Stimulated activated CD4-positive, alpha-beta T cell treated with anti-CD3 and anti-CD28 coated beads, Interleukin-4, amount 100 ng/mL, for 24 hours (primary cell): ENCODE data around the gene GFY.
"Not testable (repeated sequence)": the region's sequence is repeated elsewhere in the genome, so short reads cannot be mapped to it uniquely, and the experiment has no call there.

Experiments
- DNase-seq: peaks from one replicate; pipeline ENCODE4 v3.0.0-alpha.2; 2020

Gene GFY

GRCh38 chr19:49447485-49448431 is 22.6 kb downstream of the GFY start:
- DNase-seq = peak; percentile 18

DNA sequence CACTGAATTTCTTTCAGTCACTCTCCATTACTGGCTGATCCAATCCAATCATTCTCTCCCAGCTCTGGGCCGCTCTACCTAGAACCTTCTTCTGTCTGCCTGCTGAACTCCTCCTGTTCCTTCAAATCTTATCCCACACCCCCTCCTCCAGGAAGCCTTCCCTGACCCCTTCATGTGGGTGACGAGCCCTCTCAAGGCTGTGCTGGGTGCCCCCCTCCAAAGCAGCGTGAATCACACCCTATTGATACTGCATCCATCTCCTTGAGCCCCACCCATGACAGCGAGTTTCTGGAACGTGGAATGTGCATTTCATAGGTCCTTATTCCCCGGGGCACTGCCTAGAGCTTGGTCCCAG is 23.2 kb downstream of the GFY start:
- DNase-seq = no peak

- DNase-seq = no peak
These were observed 25.2 kb downstream of the GFY start for GRCh38 chr19:49450405-49450804.

DNA sequence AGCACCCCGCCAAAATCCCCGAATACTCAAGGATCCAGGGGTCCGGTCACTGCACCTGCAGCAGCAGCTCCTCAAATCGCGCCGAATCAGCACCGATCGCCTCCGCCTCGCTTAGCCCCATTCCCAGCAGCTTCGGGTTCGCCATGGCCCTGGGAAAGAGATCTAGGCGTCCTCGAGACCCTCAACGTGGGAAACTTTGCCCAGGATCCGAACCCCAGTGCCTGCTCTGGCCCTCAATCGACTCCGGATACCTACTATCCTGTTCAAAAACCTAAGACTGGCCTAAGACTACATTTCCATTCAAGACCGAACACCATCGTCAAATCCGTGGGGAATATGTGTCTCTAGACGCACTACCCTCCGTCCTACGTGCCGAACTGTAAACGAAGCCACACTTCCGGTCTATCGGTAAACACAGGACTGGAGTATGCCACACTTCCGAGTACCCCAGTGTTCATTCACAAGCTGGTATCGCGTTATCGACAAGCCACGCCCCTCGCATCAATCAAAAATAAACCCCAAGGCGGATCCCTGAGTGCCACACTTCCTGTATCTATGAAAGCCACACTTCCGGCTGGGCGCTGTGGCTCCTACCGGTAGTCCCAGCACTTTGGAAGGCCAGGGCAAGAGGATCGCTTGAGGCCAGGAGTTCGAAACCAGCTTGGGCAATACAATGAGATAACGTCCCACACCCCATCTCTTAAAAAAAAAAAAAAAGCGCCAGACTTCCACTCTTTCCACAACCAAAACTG is 26.4 kb downstream of the GFY start, which contains the start of gene PIH1D1:
Gene PIH1D1, minus strand, starts transcription at position 385 of the 752 bp plus-strand sequence. Its CDS starts 240 bp downstream, at position 145.
- DNase-seq = peak; percentile 97

DNA sequence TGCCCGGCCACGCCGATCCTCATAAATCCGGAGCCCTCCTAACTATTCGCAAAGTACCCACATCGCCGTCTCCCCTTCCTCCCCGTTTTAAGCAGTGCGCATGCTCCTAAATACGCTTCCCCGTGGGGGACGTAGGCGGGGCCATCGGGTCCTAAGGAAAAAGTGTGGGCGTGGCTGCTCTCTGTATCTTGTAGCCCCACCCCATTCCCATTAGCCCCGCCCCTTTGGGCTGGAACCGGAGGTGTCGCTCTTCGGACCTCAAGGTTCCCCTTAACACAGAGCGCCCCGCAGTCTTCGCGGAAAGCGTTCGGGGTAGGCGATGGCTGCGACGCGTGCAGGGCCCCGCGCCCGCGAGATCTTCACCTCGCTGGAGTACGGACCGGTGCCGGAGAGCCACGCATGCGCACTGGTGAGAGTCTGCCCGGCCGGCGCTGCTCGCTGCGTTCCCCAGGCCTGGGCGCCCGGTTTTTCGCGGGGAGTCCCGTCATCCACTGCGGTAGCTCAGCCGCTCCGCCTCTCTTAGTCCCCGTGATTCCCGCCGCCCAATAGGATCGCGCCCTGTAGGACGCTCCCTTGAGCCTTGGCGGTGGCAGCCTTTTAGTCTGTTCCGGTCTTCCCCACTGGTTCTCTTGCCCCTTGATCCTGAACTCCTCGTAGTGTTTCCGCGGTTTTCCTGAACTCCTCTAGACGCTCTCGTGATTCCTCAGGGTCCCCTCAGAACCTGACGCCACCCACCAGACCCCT is 28.0 kb downstream of the GFY start, which contains the start of gene ALDH16A1:
Gene ALDH16A1, plus strand, starts transcription at position 213 of the 744 bp plus-strand sequence. Its CDS starts 107 bp downstream, at position 320.
- DNase-seq = peak; percentile 98

- DNase-seq = no peak
These were observed 28.6 kb downstream of the GFY start for GRCh38 chr19:49453757-49454240.

- DNase-seq = no peak
These were observed 30.6 kb downstream of the GFY start for GRCh38 chr19:49455773-49456172.

GRCh38 chr19:49456326-49456725 is 31.1 kb downstream of the GFY start:
- no peak for DNase-seq

DNA sequence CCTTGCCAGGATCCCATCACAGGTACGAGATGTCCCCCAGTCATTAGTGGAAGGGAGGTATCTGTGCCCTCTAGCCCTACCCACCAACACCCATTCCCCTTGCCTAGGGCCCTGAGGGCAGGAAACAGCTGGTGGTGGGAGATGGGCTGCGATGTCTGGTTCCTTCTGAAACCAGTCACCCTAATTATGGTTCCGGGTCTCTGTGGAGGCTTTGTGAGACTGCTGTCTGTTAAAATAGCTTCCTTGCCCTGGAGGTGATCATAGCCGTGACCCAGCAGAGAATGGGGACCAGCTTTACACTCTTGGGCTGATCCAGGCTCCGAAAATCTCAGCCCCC is 33.3 kb downstream of the GFY start:
- DNase-seq = no peak

- no peak for DNase-seq
These were observed 34.2 kb downstream of the GFY start for GRCh38 chr19:49459388-49459787.

DNA sequence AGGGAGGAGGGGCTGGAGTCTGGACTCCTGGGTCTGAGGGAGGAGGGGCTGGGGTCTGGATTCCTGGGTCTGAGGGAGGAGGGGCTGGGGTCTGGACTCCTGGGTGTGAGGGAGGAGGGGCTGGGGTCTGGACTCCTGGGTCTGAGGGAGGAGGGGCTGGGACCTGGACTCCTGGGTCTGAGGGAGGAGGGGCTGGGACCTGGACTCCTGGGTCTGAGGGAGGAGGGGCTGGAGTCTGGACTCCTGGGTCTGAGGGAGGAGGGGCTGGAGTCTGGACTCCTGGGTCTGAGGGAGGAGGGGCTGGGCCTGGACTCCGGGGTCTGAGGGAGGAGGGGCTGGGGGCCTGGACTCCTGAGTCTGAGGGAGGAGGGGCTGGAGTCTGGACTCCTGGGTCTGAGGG is 35.9 kb downstream of the GFY start:
- DNase-seq = not testable (repeated sequence)

DNA sequence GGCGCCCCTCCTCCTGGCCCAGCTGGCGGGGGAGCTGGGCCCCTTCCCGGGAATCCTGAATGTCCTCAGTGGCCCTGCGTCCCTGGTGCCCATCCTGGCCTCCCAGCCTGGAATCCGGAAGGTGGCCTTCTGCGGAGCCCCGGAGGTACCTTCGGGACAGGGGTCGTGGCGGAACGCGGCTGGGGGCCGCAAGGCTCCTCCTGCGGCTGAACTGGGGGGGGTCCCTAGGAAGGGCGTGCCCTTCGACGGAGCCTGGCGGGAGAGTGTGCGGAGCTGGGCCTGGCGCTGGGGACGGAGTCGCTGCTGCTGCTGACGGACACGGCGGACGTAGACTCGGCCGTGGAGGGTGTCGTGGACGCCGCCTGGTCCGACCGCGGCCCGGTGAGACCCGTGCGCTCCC is 36.5 kb downstream of the GFY start:
- DNase-seq = no peak

GRCh38 chr19:49462492-49462891 is 37.3 kb downstream of the GFY start:
- DNase-seq = no peak

GRCh38 chr19:49463960-49464740 is 39.0 kb downstream of the GFY start:
- no peak for DNase-seq

- no peak for DNase-seq
These were observed 40.2 kb downstream of the GFY start for GRCh38 chr19:49465371-49465770.

DNA sequence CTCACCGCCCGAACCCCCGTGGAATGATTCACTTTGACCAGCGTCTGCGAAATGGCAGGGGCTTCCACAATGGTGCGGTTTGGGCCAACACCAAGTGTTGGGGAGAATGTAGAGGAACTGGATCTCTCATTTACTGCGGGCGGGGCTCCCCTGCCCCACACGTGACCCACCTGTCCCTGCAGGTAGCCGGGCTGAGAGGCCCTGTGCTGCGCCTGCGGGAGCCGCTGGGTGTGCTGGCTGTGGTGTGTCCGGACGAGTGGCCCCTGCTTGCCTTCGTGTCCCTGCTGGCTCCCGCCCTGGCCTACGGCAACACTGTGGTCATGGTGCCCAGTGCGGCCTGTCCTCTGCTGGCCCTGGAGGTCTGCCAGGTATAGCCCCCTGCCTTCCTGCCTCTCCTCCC is 43.0 kb downstream of the GFY start:
- no peak for DNase-seq

DNA sequence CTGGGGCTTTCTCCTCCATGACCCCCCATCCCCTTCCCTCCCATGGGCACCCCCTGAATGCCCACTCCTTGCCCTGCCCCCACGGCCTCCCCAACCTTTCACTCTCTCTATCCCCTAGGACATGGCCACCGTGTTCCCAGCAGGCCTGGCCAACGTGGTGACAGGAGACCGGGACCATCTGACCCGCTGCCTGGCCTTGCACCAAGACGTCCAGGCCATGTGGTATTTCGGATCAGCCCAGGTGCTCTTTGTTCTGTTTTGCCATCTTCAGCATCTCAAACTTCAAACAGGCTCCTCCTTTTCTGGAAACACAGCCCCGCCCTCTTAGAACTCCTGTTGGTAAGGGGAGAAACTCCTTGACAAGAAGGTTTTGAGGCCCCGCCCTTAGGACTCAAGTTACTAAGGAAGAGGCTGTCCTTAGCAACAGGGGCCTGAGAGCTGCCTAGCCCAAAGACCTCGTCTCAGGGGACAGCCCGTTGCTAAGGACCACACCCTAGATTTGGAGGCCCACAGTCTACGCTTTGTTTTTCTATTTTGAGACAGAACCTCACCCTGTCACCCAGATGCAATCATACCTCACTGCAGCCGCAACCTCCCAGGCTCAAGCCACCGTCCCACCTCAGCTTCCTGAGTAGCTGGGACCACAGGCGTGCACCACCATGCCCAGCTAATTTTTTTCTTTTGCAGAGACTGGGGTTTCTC is 43.7 kb downstream of the GFY start:
- peak; percentile 78 for DNase-seq

DNA sequence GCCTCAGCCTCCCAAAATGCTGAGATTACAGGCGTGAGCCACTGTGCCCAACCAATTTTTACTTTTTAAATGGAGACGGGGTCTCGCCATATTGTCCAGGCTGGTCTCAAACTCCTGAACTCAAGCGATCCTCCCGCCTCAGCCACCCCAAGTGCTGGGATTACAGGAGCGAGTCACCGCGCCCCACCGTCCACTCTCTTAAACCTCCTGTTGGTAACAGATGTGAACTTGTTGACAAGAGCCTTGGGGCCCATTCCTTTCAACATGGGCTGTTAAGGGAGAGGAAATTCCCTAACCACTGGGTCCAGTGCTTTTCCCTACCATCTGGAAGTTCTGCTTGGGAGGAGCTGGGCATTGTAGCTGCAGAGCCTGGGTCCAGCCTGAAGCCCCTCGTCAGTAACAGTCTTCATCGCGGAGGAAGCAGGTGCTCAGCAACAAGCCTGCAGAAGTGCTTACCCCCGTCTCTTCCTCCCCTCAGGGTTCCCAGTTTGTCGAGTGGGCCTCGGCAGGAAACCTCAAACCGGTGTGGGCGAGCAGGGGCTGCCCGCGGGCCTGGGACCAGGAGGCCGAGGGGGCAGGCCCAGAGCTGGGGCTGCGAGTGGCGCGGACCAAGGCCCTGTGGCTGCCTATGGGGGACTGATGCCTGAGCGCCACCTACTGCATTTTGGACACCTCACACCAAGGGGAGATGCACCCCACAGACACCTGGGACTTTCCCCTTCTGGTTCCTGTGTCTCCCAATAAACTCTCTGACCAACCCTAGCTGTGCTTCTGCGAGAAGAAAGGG is 44.8 kb downstream of the GFY start:
- DNase-seq = peak; percentile 73

DNA sequence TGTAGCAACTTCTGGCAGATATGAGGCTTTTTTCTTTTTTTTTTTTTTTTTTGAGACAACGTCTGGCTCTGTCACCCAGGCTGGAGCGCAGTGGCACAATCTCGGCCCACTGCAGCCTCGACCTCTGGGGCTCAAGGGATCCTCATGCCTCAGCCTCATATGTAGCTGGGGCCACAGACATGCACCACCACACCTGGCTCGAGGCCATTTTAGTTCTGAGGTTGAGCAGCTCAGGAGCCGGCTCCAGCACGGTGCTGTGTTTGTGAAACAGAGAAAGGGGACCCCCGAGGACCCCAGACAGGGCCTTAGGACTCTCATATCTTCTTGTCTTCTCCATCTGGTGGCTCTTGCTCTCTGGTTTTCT is 45.4 kb downstream of the GFY start:
- DNase-seq = no peak

GRCh38 chr19:49472936-49473335 is 47.7 kb downstream of the GFY start:
- DNase-seq = peak; percentile 35

GRCh38 chr19:49473501-49473867 is 48.3 kb downstream of the GFY start:
- DNase-seq = not testable (repeated sequence)
